ENCODE measurements around the gene USP17L20.
"Not testable (repeated sequence)": the region's sequence is repeated elsewhere in the genome, so short reads cannot be mapped to it uniquely, and the experiment has no call there.

USP17L20 gene

GRCh38 chr4:9257824-9258223 is at the start of gene USP17L20:
TSS of gene USP17L20 (plus strand) at chr4:9258124. CDS start at chr4:9258124, 0 bp downstream.
- FAIRE-seq, result not testable (repeated sequence)

GRCh38 chr4:9210357-9210756 is 47.6 kb upstream of the USP17L20 start, which contains the start of gene USP17L10:
TSS of gene USP17L10 (plus strand) at chr4:9210657. CDS start at chr4:9210657, 0 bp downstream.
- DNase-seq (ENCODE audit: insufficient read length, low spot score); FAIRE-seq: not testable (repeated sequence)

More at GRCh38 chr4:9257824-9258223, at the start of gene USP17L20:
- DNase-seq (ENCODE audit: insufficient read length, low spot score), result not testable (repeated sequence)

GRCh38 chr4:9214701-9215100 is 43.2 kb upstream of the USP17L20 start:
- DNase-seq (ENCODE audit: insufficient read length, low spot score); FAIRE-seq: not testable (repeated sequence)

- not testable (repeated sequence) for FAIRE-seq; DNase-seq (ENCODE audit: insufficient read length, low spot score)
Observed at GRCh38 chr4:9215105-9215504, 42.8 kb upstream of the USP17L20 start, which contains the start of gene USP17L11. TSS of gene USP17L11 (plus strand) at chr4:9215405. CDS start at chr4:9215405, 0 bp downstream.

GRCh38 chr4:9219852-9220251 is 38.1 kb upstream of the USP17L20 start, which contains the start of gene USP17L12:
TSS of gene USP17L12 (plus strand) at chr4:9220152. CDS start at chr4:9220152, 0 bp downstream.
- not testable (repeated sequence) for DNase-seq (ENCODE audit: insufficient read length, low spot score); FAIRE-seq

GRCh38 chr4:9224596-9224995 is 33.3 kb upstream of the USP17L20 start, which contains the start of gene USP17L13:
TSS of gene USP17L13 (plus strand) at chr4:9224896. CDS start at chr4:9224896, 0 bp downstream.
- DNase-seq (ENCODE audit: insufficient read length, low spot score); FAIRE-seq: not testable (repeated sequence)

- not testable (repeated sequence) for FAIRE-seq; DNase-seq (ENCODE audit: insufficient read length, low spot score)
Observed at GRCh38 chr4:9230249-9230648, 27.7 kb upstream of the USP17L20 start.

- DNase-seq (ENCODE audit: insufficient read length, low spot score); FAIRE-seq: not testable (repeated sequence)
Observed at GRCh38 chr4:9234085-9234484, 23.8 kb upstream of the USP17L20 start, which contains the start of gene USP17L15. TSS of gene USP17L15 (plus strand) at chr4:9234385. CDS start at chr4:9234385, 0 bp downstream.

- not testable (repeated sequence) for DNase-seq (ENCODE audit: insufficient read length, low spot score); FAIRE-seq
Observed at GRCh38 chr4:9238461-9238860, 19.5 kb upstream of the USP17L20 start.

GRCh38 chr4:9243579-9243978 is 14.3 kb upstream of the USP17L20 start, which contains the start of gene USP17L17:
TSS of gene USP17L17 (plus strand) at chr4:9243879. CDS start at chr4:9243879, 0 bp downstream.
- not testable (repeated sequence) for DNase-seq (ENCODE audit: insufficient read length, low spot score); FAIRE-seq

- DNase-seq (ENCODE audit: insufficient read length, low spot score); FAIRE-seq: not testable (repeated sequence)
Observed at GRCh38 chr4:9247953-9248680, 9.8 kb upstream of the USP17L20 start, which contains the start of gene USP17L18. TSS of gene USP17L18 (plus strand) at chr4:9248630. CDS start at chr4:9248630, 0 bp downstream.

GRCh38 chr4:9253078-9253477 is 4.8 kb upstream of the USP17L20 start, which contains the start of gene USP17L19:
TSS of gene USP17L19 (plus strand) at chr4:9253378. CDS start at chr4:9253378, 0 bp downstream.
- not testable (repeated sequence) for FAIRE-seq

GRCh38 chr4:9262572-9262971 is 4.6 kb downstream of the USP17L20 start, which contains the start of gene USP17L21:
TSS of gene USP17L21 (plus strand) at chr4:9262872. CDS start at chr4:9262872, 0 bp downstream.
- FAIRE-seq; DNase-seq (ENCODE audit: insufficient read length, low spot score): not testable (repeated sequence)

More at GRCh38 chr4:9253078-9253477, 4.8 kb upstream of the USP17L20 start, which contains the start of gene USP17L19:
- DNase-seq (ENCODE audit: insufficient read length, low spot score), result not testable (repeated sequence)

GRCh38 chr4:9267319-9267718 is 9.4 kb downstream of the USP17L20 start, which contains the start of gene USP17L22:
TSS of gene USP17L22 (plus strand) at chr4:9267619. CDS start at chr4:9267619, 0 bp downstream.
- FAIRE-seq; DNase-seq (ENCODE audit: insufficient read length, low spot score): not testable (repeated sequence)

GRCh38 chr4:9271719-9272118 is 13.8 kb downstream of the USP17L20 start:
- FAIRE-seq, result not testable (repeated sequence)

More at GRCh38 chr4:9271719-9272118, 13.8 kb downstream of the USP17L20 start:
- not testable (repeated sequence) for DNase-seq (ENCODE audit: insufficient read length, low spot score)

All from GM19239 (cell line).